Heart right ventricle (tissue), 16 donors: Measurements from ENCODE around the gene RAP1B. TPM values are rescaled to one million over a fixed set of nuclear protein-coding genes. Genes with fewer than 3 reads are reported as not detected.

Source experiments
- ATAC-seq, 8 donors: fragments of 200-7000 bp; cut with Tn5 transposase; one replicate each; pipeline ENCODE4 v1.9.1; 2020; ENCODE audit warnings: mild to moderate bottlenecking in 8 of 8, moderate library complexity in 8 of 8, moderate number of reproducible peaks in 1 of 8
- DNase-seq, 2 donors: peaks; one replicate each; pipeline ENCODE4 v3.0.0-alpha.2; 2020
- H3K27ac ChIP-seq, 10 donors: fragments of 200-600 bp; sonication (generic) in 2 of 10; one replicate each; pipeline versions ENCODE4 v1.5.0 to v1.8.0; 2020 to 2022; ENCODE audit warnings: mild to moderate bottlenecking in 3 of 10
- H3K27me3 ChIP-seq, 7 donors: fragments of 200-600 bp; one replicate each; pipeline ENCODE4 v1.8.0; 2021 to 2022; ENCODE audit warnings: mild to moderate bottlenecking in 2 of 7
- H3K36me3 ChIP-seq, 9 donors: fragments of 200-600 bp; sonication (generic) in 1 of 9; one replicate each; pipeline versions ENCODE4 v1.5.0 to v1.8.0; 2020 to 2022; ENCODE audit warnings: mild to moderate bottlenecking in 2 of 9
- H3K4me1 ChIP-seq, 9 donors: fragments of 200-600 bp; sonication (generic) in 1 of 9; one replicate each; pipeline versions ENCODE4 v1.5.0 to v1.8.0; 2020 to 2022; ENCODE audit warnings: mild to moderate bottlenecking in 4 of 9
- H3K4me3 ChIP-seq, 10 donors: fragments of 200-600 bp; sonication (generic) in 2 of 10; one replicate each; pipeline versions ENCODE4 v1.5.0 to v1.8.0; 2020 to 2022; ENCODE audit warnings: mild to moderate bottlenecking in 7 of 10, moderate library complexity in 2 of 10
- H3K9me3 ChIP-seq, 11 donors: fragments of 200-600 bp in 10 of 11; sonication (generic) in 2 of 11; one replicate each; pipeline versions ENCODE4 v1.5.0 to v1.8.0; 2013 to 2022; ENCODE audit warnings: mild to moderate bottlenecking in 2 of 11, control low read depth in 1 of 11, moderate library complexity in 1 of 11
- CTCF ChIP-seq, 9 donors: fragments of 200-600 bp; sonication (generic) in 2 of 9; IDR thresholded peaks; one replicate each; pipeline versions ENCODE4 v1.5.0 to v1.8.0; 2021 to 2022; ENCODE audit warnings: antibody characterized with exemption in 9 of 9, mild to moderate bottlenecking in 5 of 9, moderate library complexity in 1 of 9
- WGBS, 2 donors: extraction: QIAGEN DNeasy Blood & Tissue Kit; methylation state at CpG; one replicate each; pipeline ENCODE4 v1.1.7; 2013; ENCODE audit warnings: inconsistent platforms in 1 of 2; 5-methylcytosine and 5-hydroxymethylcytosine counted together
- intact Hi-C, 10 donors: fragments of 100-400 bp; cut with DNase I; formaldehyde crosslinking; loops; one replicate each; pipeline versions ENCODE4 v1.11.1 to v1.14.2; 2022
- polyA plus RNA-seq, 2 donors: library from polyadenylated mRNA; stranded (reverse); fragments of 200-250 nt; gene quantifications; one replicate each; pipeline ENCODE4 v1.2.3, GENCODE V29; 2013
- total RNA-seq, 10 donors: library from RNA; stranded (reverse); fragmentation: NEBNext Ultra II Directional in 3 of 10; extraction: Animal tissue kit (Norgen Biotek cat#: 25700) in 3 of 10; gene quantifications; one replicate each; pipeline versions ENCODE4 v1.2.1 to v1.2.4, GENCODE V29; 2021 to 2023
- donor health status: Arrhythmogenic right ventricular cardiomyopathy.
- donor health status: ischemic (EF 13 %, LVEDD 7.1; RV severe dilation, severe dysfunction).
- donor health status: healthy with polysubstance abuse.
- donor health status: DM: no; HTN: yes; CAD: no.
- donor health status: DM: no; HTN: no; CAD: no.
- donor health status: ischemic (EF 25% LVEDD 6.9; RV normal size, moderate dysfunction).
- donor health status: ischemic (EF 25% LVEDD 5.7; RV mildly dilated, moderate dysfunction).
- donor health status: healthy.
- donor health status: DM: yes; HTN: yes; CAD: no.
- donor health status: Ischemic cardiomyopathy.
- donor health status: ischemic (EF 35%, LVEDD 5.7; RV mildly dilated, moderate dysfunction).
- donor health status: nonischemic (EF 11% LVEDD 7.7; RV severe dilation, severe dysfunction).
- donor health status: DM: yes; HTN: yes; CAD: no.
- donor health status: PGD.
- donor health status: ischemic (EF 29% LVEDD 5.4; RV normal size, mild dysfunction).
- donor health status: nonischemic (EF 23%, LVEDD 6.1; RV moderate dilation, normal function).

RAP1B gene
- total and polyA plus RNA-seq, 12 donors, result 38.1 to 81.2 (median 43.2) TPM

GRCh38 chr12:68595241-68595640, 15.5 kb upstream of the RAP1B start:
- Histone ChIP-seq H3K4me3 (no peak overlapping the region), H3K4me1 (no peaks in the 10 kb centered on the region), H3K36me3 (no peaks in the 10 kb centered on the region), H3K9me3 (peaks cover 0 to 22% (median 7%) of the 10 kb centered on the region in 11 donors), H3K27ac (no peak overlapping the region), H3K27me3 (no peaks in the 10 kb centered on the region)
- ATAC-seq, result no peak
- DNase-seq, result no peak
- intact Hi-C loops, result no loop called here
- WGBS, 2 donors, result 86 to 94% methylated on average over 4 of the region's 4 CpGs
- TF ChIP-seq CTCF (IDR thresholded peaks at IDR 0.05), result no peak

- DNase-seq, result no peak
- ATAC-seq, result no peak
- H3K9me3 ChIP-seq, result no peaks in the 10 kb centered on the region
- 66 to 88% methylated on average over 1 of the region's 1 CpG for WGBS, 2 donors
- no peak overlapping the region for H3K4me3 ChIP-seq
- H3K4me1 ChIP-seq, result no peaks in the 10 kb centered on the region
- no peaks in the 10 kb centered on the region for H3K36me3 ChIP-seq
- H3K27ac ChIP-seq, result no peak overlapping the region
- intact Hi-C loops, result loop anchor here in 1 of 10 donors (10.0 kb wide), 1 partner anchor 377 kb away; the partner anchor contains the start of gene IL26
- no peaks in the 10 kb centered on the region for H3K27me3 ChIP-seq
- no peak for TF ChIP-seq CTCF (IDR thresholded peaks at IDR 0.05)
Measured at GRCh38 chr12:68601767-68602166, 8.9 kb upstream of the RAP1B start.

- no peaks in the 10 kb centered on the region for H3K4me1 ChIP-seq
- intact Hi-C loops, result loop anchor here in 1 of 10 donors (10.0 kb wide), 1 partner anchor 378 kb away; the partner anchor contains the start of gene IL26
- WGBS, 2 donors, result 94 to 95% methylated on average over 6 of the region's 6 CpGs
- no peak overlapping the region for H3K4me3 ChIP-seq
- no peak for DNase-seq
- no peak overlapping the region for H3K27ac ChIP-seq
- ATAC-seq, result no peak
- no peaks in the 10 kb centered on the region for H3K36me3 ChIP-seq
- no peak for TF ChIP-seq CTCF (IDR thresholded peaks at IDR 0.05)
- no peaks in the 10 kb centered on the region for H3K27me3 ChIP-seq
- no peaks in the 10 kb centered on the region for H3K9me3 ChIP-seq
Measured at GRCh38 chr12:68602720-68603119, 8.0 kb upstream of the RAP1B start.

- no peaks in the 10 kb centered on the region for H3K9me3 ChIP-seq
- no peak overlapping the region for H3K27ac ChIP-seq
- peaks cover 0 to 4% (median 0%) of the 10 kb centered on the region in 9 donors for H3K36me3 ChIP-seq
- WGBS, 2 donors, result 72 to 78% methylated on average over 2 of the region's 2 CpGs
- no peak overlapping the region for H3K4me3 ChIP-seq
- intact Hi-C loops, result loop anchor here in 1 of 10 donors (10.0 kb wide), 1 partner anchor 383 kb away; the partner anchor contains the start of gene IL26
- ATAC-seq, result no peak
- TF ChIP-seq CTCF (IDR thresholded peaks at IDR 0.05), result no peak
- no peak for DNase-seq
- peaks cover 0 to 20% (median 11%) of the 10 kb centered on the region in 9 donors for H3K4me1 ChIP-seq
- H3K27me3 ChIP-seq, result no peaks in the 10 kb centered on the region
Measured at GRCh38 chr12:68608191-68608590, 2.5 kb upstream of the RAP1B start.
